Neural crest cell (in vitro differentiated cells): ENCODE data around the gene DAPK2. TPM values are rescaled to one million over a fixed set of nuclear protein-coding genes. Genes with fewer than 3 reads are reported as not detected.
A peak's percentile ranks its signal among the peaks of the same experiment; 100 is the strongest.
"Not testable (repeated sequence)": the region's sequence is repeated elsewhere in the genome, so short reads cannot be mapped to it uniquely, and the experiment has no call there.

Experiments used
- DNase-seq: peaks from one replicate; pipeline ENCODE4 v3.0.0; 2021; ENCODE audit warnings: low read depth, mixed read lengths, low spot score
- H3K27ac Mint-ChIP-seq: one replicate; pipeline ENCODE4 v1.8.0; 2021; ENCODE audit warnings: mild to moderate bottlenecking, mixed read lengths; ENCODE audit not compliant: unreplicated experiment
- H3K27me3 Mint-ChIP-seq: 2 replicates; pipeline ENCODE4 v1.8.0; 2021; ENCODE audit warnings: low read depth, mild to moderate bottlenecking, mixed read lengths
- H3K36me3 Mint-ChIP-seq: 2 replicates; pipeline ENCODE4 v1.8.0; 2021; ENCODE audit warnings: low read depth, mild to moderate bottlenecking, mixed read lengths
- H3K4me1 Mint-ChIP-seq: 2 replicates; pipeline ENCODE4 v1.8.0; 2021; ENCODE audit warnings: mixed read lengths
- H3K4me3 Mint-ChIP-seq: one replicate; pipeline ENCODE4 v1.8.0; 2021; ENCODE audit warnings: mild to moderate bottlenecking, mixed read lengths
- H3K9me3 Mint-ChIP-seq: 2 replicates; pipeline ENCODE4 v1.8.0; 2021; ENCODE audit warnings: mixed read lengths
- total RNA-seq: library from RNA; stranded (reverse); gene quantifications from 2 replicates; pipeline ENCODE4 v1.2.1, GENCODE V29; 2021
- TF ChIP-seq, protein P1 (sequence below): fragments of 200-600 bp; sonication (generic); conservative IDR thresholded peaks from 2 replicates; pipeline ENCODE4 v1.5.0; 2021; ENCODE audit warnings: antibody characterized with exemption, mild to moderate bottlenecking

DAPK2 gene
- total RNA-seq, 1 donor from 2014 or later = 8.5 TPM

DNA sequence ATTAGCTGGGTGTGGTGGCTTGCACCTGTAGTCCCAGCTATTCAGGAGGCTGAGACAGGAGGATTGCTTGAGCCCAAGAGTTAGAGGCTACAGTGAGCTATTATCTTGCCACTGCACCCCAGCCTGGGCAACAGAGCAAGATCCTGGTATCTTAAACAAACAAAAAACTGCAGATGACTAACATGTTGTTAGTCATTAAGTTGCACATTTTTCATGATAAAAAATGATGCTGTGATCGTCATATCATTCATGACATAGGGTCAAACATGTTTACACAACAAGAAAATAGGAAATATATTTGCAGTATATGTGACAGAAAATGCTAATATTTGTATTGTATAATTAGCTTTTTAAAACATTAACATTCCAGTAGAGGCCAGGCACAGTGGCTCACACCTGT lies 20.2 kb upstream of the DAPK2 start:
- H3K4me1 Mint-ChIP-seq = peaks cover 21% of the 10 kb centered on the region
- H3K36me3 Mint-ChIP-seq = no peaks in the 10 kb centered on the region
- H3K9me3 Mint-ChIP-seq = no peaks in the 10 kb centered on the region
- TF ChIP-seq, protein P1, sequence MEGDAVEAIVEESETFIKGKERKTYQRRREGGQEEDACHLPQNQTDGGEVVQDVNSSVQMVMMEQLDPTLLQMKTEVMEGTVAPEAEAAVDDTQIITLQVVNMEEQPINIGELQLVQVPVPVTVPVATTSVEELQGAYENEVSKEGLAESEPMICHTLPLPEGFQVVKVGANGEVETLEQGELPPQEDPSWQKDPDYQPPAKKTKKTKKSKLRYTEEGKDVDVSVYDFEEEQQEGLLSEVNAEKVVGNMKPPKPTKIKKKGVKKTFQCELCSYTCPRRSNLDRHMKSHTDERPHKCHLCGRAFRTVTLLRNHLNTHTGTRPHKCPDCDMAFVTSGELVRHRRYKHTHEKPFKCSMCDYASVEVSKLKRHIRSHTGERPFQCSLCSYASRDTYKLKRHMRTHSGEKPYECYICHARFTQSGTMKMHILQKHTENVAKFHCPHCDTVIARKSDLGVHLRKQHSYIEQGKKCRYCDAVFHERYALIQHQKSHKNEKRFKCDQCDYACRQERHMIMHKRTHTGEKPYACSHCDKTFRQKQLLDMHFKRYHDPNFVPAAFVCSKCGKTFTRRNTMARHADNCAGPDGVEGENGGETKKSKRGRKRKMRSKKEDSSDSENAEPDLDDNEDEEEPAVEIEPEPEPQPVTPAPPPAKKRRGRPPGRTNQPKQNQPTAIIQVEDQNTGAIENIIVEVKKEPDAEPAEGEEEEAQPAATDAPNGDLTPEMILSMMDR = no peak
- no peaks in the 10 kb centered on the region for H3K27me3 Mint-ChIP-seq
- no peak for DNase-seq
- no peak overlapping the region for H3K4me3 Mint-ChIP-seq
- H3K27ac Mint-ChIP-seq = no peak overlapping the region

DNA sequence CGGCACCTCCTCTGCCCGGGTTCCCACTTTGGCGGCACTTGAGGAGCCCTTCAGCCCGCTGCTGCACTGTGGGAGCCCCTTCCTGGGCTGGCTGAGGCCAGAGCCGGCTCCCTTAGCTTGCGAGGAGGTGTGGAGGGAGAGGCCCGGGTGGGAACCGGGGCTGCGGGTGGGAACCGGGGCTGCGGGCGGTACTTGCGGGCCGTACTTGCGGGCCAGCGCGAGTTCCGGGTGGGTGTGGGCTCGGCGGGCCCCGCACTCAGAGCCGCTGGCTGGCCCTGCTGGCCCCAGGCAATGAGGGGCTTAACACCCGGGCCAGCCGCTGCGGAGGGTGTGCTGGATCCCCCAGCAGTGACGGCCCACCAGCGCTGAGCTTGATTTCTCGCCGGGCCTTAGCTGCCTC lies 14.4 kb upstream of the DAPK2 start:
- Mint-ChIP-seq H3K36me3 (no peaks in the 10 kb centered on the region), H3K27me3 (no peaks in the 10 kb centered on the region), H3K9me3 (no peaks in the 10 kb centered on the region), H3K27ac (no peak overlapping the region), H3K4me3 (no peak overlapping the region), H3K4me1 (peaks cover 12% of the 10 kb centered on the region)
- no peak for DNase-seq
- TF ChIP-seq, protein P1 = no peak

DNA sequence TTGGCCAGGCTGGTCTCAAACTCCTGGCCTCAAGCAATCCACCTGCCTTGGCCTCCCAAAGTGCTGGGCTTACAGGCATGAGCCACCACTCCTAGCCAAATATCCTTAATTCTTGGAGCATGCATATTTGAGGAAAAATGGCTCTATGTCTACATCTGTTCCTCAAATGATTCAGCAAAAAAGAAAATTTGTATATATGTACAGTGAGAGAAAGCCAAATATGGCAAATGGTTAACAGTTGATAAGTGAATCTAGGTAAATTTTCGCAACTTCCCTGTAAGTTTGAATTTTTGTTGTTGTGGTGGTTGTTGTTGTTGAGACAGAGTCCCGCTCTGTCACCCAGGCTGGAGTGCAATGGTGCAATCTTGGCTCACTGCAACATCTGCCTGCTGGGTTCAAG lies 12.8 kb upstream of the DAPK2 start:
- H3K27ac Mint-ChIP-seq, H3K36me3 Mint-ChIP-seq, H3K4me1 Mint-ChIP-seq, H3K9me3 Mint-ChIP-seq, DNase-seq, H3K27me3 Mint-ChIP-seq, H3K4me3 Mint-ChIP-seq: not testable (repeated sequence)

DNA sequence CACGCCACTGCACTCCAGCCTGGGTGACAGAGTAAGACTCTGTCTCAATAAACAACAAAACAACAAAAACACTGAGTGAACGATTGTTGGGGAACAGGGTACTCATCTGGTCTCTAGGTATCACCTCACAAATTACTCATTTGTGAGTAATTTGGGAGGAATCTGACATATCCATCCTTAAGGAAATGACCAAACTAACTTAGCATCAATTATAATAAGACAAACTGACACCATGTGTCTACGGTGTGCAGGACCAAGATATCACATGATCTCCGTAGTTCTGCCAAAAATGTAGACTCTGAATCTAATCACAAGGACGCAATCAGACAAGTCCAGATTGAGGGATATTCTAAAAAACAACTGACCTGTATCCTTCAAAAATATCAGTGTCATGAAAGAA lies 12.0 kb upstream of the DAPK2 start:
- no peak overlapping the region for H3K4me3 Mint-ChIP-seq
- DNase-seq = no peak
- no peaks in the 10 kb centered on the region for H3K27me3 Mint-ChIP-seq
- no peak overlapping the region for H3K27ac Mint-ChIP-seq
- TF ChIP-seq, protein P1 = no peak
- peaks cover 11% of the 10 kb centered on the region for H3K4me1 Mint-ChIP-seq
- H3K9me3 Mint-ChIP-seq = no peaks in the 10 kb centered on the region
- no peaks in the 10 kb centered on the region for H3K36me3 Mint-ChIP-seq

DNA sequence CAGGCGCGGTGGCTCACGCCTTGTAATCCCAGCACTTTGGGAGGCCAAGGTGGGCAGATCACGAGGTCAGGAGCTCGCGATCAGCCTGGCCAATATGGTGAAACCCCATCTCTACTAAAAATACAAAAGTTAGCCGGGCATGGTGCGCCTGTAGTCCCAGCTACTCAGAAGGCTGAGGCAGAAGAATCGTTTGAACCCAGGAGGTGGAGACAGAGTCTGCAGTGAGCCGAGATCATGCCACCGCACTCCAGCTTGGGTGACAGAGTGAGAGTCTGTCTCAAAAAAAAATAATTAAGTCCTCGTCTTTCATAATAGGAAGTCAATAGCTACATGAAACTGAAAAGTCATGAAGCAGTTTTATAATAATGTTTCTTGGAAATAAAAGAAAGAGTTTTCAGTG lies 7.4 kb upstream of the DAPK2 start:
- H3K4me1 Mint-ChIP-seq = peaks cover 37% of the 10 kb centered on the region
- not testable (repeated sequence) for H3K36me3 Mint-ChIP-seq, H3K27me3 Mint-ChIP-seq, H3K9me3 Mint-ChIP-seq, H3K4me3 Mint-ChIP-seq, H3K27ac Mint-ChIP-seq, DNase-seq

DNA sequence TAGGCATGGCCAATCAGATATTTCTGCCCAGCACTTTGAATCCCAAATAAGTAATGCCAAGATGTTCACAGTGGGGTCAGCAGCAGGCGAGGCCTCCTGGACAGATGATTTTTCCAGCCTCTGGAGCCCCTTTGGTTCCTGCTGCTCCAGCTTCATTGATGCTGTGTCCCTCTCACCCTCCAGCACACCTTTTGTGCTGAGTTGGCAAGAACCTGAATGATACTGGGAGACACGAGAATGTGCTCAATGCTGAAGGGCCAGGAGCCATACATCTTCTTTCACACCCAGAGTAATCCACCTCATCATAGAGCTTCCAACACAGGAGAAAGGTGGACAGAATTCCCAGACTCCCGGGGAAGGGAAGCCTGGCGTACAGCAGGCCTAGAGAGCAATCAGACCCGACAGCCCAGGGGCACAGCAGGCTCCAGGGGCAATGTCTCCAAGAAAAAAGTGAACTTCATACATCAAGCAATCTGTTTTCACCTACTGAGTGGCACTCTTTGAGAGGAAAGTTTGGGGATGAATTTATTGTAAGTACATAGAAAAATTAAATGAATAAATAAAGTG lies 6.7 kb upstream of the DAPK2 start:
- TF ChIP-seq, protein P1 = no peak
- H3K27me3 Mint-ChIP-seq = peaks cover 2% of the 10 kb centered on the region
- H3K4me1 Mint-ChIP-seq = peaks cover 37% of the 10 kb centered on the region
- no peak for DNase-seq
- no peaks in the 10 kb centered on the region for H3K36me3 Mint-ChIP-seq
- H3K9me3 Mint-ChIP-seq = no peaks in the 10 kb centered on the region
- no peak overlapping the region for H3K4me3 Mint-ChIP-seq
- peak overlapping the region; percentile 35 for H3K27ac Mint-ChIP-seq
